Astrocyte (in vitro differentiated cells and primary cell): ENCODE data around the gene DYNLT3.

Source experiments
- CTCF ChIP-seq: IDR thresholded peaks from 2 replicates; pipeline ENCODE4 v1.5.1; 2011; ENCODE audit warnings: low read depth, mild to moderate bottlenecking, inconsistent platforms, low read length, moderate library complexity; ENCODE audit not compliant: insufficient read depth
- EZH2 ChIP-seq: IDR thresholded peaks from 2 replicates; pipeline ENCODE4 v1.6.1; 2012; ENCODE audit warnings: mild to moderate bottlenecking, low read length, inconsistent platforms; ENCODE audit not compliant: insufficient read depth

DNA sequence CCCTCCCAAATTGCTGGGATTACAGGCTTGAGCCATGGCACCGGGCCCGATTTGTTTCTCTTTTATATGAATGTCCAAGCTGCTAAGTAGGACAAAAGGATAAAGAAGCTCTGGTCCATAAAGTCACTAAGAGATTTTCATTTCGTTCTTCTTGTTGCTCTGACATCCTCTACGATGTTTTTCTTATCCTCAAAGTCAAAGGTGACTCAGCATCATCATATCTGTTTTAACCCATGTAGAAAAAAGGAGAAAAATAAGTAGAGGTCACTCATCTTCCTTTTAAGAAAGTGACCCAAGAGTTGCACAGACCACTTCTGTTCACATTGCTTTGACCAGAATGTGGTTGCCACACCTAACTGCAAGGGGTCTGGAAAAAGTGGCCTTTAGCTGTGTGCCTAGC, 29.3 kb upstream of the DYNLT3 start:
- no peak for TF ChIP-seq EZH2
- no peak for TF ChIP-seq CTCF
